Keratinocyte (primary cell): Measurements from ENCODE around the gene ZBTB20. TPM values are rescaled to one million over a fixed set of nuclear protein-coding genes. Genes with fewer than 3 reads are reported as not detected.
A peak's percentile ranks its signal among the peaks of the same experiment; 100 is the strongest.

Experiments used
- DNase-seq: peaks from one replicate; pipeline ENCODE4 v3.0.0-alpha.2; 2011; ENCODE audit warnings: low read depth, missing footprints, low spot score
- FAIRE-seq: peaks from 2 replicates; lab custom pipeline; 2011; peaks lifted over from hg19 to GRCh38; lab: Jason Lieb, UNC
- H2AFZ ChIP-seq: 2 replicates; pipeline ENCODE4 v1.6.0; 2012; ENCODE audit warnings: low read length, control low read depth, inconsistent platforms; ENCODE audit not compliant: control insufficient read depth
- H3K27ac ChIP-seq: 2 replicates; pipeline ENCODE4 v1.5.1; 2011; ENCODE audit warnings: low read length; ENCODE audit not compliant: control insufficient read depth, insufficient read depth
- H3K27me3 ChIP-seq: 3 replicates; pipeline ENCODE4 v1.6.0; 2011; ENCODE audit warnings: low read length; ENCODE audit not compliant: control insufficient read depth, insufficient read depth; ENCODE audit errors: extremely low read depth
- H3K36me3 ChIP-seq, 2 experiments: 2 replicates in 1 of 2; 3 replicates in 1 of 2; pipeline ENCODE4 v1.5.1; 2011; ENCODE audit warnings: low read length in 2 of 2, mild to moderate bottlenecking in 1 of 2; ENCODE audit not compliant: control insufficient read depth in 2 of 2, insufficient read depth in 2 of 2; ENCODE audit errors: extremely low read depth in 1 of 2
- H3K4me1 ChIP-seq: 3 replicates; pipeline ENCODE4 v1.5.1; 2011; ENCODE audit warnings: low read length; ENCODE audit not compliant: control insufficient read depth, insufficient read depth; ENCODE audit errors: extremely low read depth
- H3K4me2 ChIP-seq: 3 replicates; pipeline ENCODE4 v1.6.0; 2011; ENCODE audit warnings: low read depth, low read length; ENCODE audit not compliant: control insufficient read depth, insufficient read depth; ENCODE audit errors: extremely low read depth
- H3K4me3 ChIP-seq, 3 experiments: fragments of 200-600 bp in 1 of 3; sonication (generic) in 1 of 3; 2 replicates in 2 of 3; 3 replicates in 1 of 3; pipeline ENCODE4 v1.5.1; 2011 to 2016; ENCODE audit warnings: low read length in 3 of 3, mild to moderate bottlenecking in 3 of 3, control low read depth in 2 of 3, inconsistent platforms in 1 of 3, low read depth in 1 of 3, mixed read lengths in 1 of 3, mixed run types in 1 of 3, moderate library complexity in 1 of 3; ENCODE audit not compliant: control insufficient read depth in 2 of 3, insufficient read depth in 2 of 3; ENCODE audit errors: extremely low read depth in 1 of 3
- H3K79me2 ChIP-seq: 2 replicates; pipeline ENCODE4 v1.6.0; 2012; ENCODE audit warnings: low read length; ENCODE audit not compliant: control insufficient read depth, insufficient read depth
- H3K9ac ChIP-seq: 3 replicates; pipeline ENCODE4 v1.6.0; 2011; ENCODE audit warnings: low read length; ENCODE audit not compliant: control insufficient read depth, insufficient read depth; ENCODE audit errors: extremely low read depth
- H3K9me1 ChIP-seq: 3 replicates; pipeline ENCODE4 v1.6.0; 2011; ENCODE audit warnings: low read length; ENCODE audit not compliant: control insufficient read depth, insufficient read depth; ENCODE audit errors: extremely low read depth
- H3K9me3 ChIP-seq: 2 replicates; pipeline ENCODE4 v1.5.1; 2012; ENCODE audit warnings: low read depth, low read length; ENCODE audit not compliant: control insufficient read depth
- H4K20me1 ChIP-seq: 3 replicates; pipeline ENCODE4 v1.6.0; 2011; ENCODE audit warnings: low read length; ENCODE audit not compliant: control insufficient read depth, insufficient read depth; ENCODE audit errors: extremely low read depth
- EZH2 ChIP-seq: IDR thresholded peaks from one replicate; pipeline ENCODE4 v1.6.1; 2012; ENCODE audit warnings: inconsistent platforms, mild to moderate bottlenecking, low read length, moderate library complexity
- dilution Hi-C: fragments of 300-500 bp; cut with MboI; formaldehyde crosslinking; loops from one replicate; pipeline ENCODE4 v1.7.0; 2020; ENCODE audit warnings: low sequenced_read_pairs; ENCODE audit not compliant: extremely low pct_ligation_motif_present
- polyA plus RNA-seq, 5 experiments: library from polyadenylated mRNA; depleted of rRNA in 3 of 5; stranded (reverse) in 3 of 5; stranded (forward) in 1 of 5; unstranded in 1 of 5; fragments of >200 nt; gene quantifications; 1 replicate in 1 of 5; 2 replicates in 3 of 5; 3 replicates in 1 of 5; pipeline versions ENCODE4 v1.2.1 to v1.2.3, GENCODE V29; 2011 to 2012; ENCODE audit warnings: missing spikeins in 2 of 5, low read depth in 1 of 5, low replicate concordance in 1 of 5
- TF ChIP-seq, protein P1 (sequence below), 3 experiments: IDR thresholded peaks in 1 of 3; conservative IDR thresholded peaks in 1 of 3; optimal IDR thresholded peaks in 1 of 3; 2 replicates in 2 of 3; 3 replicates in 1 of 3; pipeline versions ENCODE3 to v1.5.1; 2011; ENCODE audit warnings: low read length in 3 of 3, mild to moderate bottlenecking in 3 of 3, moderate library complexity in 2 of 3, control low read depth in 1 of 3, inconsistent platforms in 1 of 3; ENCODE audit not compliant: insufficient read depth in 2 of 3; ENCODE audit errors: extremely low read depth in 1 of 3

The ZBTB20 gene
- polyA plus RNA-seq, 1 donor (not counting 4 experiments of a cell fraction or from before 2014, with no cell fraction given): 0.52 TPM

DNA sequence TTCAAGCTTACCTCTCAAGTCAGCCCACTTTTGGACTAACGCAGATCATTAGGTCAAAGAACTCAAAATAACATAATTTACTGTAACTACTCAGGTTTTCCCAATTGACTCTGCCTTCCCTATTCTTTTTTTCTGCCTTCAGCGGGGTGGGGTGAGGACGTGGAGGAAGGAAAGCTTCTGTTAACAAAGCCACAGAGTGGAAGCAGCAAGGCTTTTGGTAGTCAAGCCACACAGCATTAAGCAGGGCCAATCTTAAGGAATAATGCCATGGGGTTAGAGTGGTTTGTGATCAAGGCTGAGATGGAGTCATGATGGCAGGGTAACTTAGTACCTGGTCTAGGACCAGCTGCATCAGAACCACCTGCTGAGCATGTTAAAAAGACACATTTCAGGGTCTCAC, 575.7 kb downstream of the ZBTB20 start:
- Histone ChIP-seq H3K4me2 (no peak overlapping the region), H3K9me1 (no peaks in the 10 kb centered on the region), H3K36me3 (no peaks in the 10 kb centered on the region), H4K20me1 (no peaks in the 10 kb centered on the region), H2AFZ (no peak overlapping the region), H3K4me3 (no peak overlapping the region), H3K79me2 (no peaks in the 10 kb centered on the region), H3K9ac (no peak overlapping the region), H3K4me1 (no peaks in the 10 kb centered on the region), H3K27ac (no peak overlapping the region), H3K9me3 (no peaks in the 10 kb centered on the region), H3K27me3 (no peaks in the 10 kb centered on the region)
- TF ChIP-seq, protein P1, sequence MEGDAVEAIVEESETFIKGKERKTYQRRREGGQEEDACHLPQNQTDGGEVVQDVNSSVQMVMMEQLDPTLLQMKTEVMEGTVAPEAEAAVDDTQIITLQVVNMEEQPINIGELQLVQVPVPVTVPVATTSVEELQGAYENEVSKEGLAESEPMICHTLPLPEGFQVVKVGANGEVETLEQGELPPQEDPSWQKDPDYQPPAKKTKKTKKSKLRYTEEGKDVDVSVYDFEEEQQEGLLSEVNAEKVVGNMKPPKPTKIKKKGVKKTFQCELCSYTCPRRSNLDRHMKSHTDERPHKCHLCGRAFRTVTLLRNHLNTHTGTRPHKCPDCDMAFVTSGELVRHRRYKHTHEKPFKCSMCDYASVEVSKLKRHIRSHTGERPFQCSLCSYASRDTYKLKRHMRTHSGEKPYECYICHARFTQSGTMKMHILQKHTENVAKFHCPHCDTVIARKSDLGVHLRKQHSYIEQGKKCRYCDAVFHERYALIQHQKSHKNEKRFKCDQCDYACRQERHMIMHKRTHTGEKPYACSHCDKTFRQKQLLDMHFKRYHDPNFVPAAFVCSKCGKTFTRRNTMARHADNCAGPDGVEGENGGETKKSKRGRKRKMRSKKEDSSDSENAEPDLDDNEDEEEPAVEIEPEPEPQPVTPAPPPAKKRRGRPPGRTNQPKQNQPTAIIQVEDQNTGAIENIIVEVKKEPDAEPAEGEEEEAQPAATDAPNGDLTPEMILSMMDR (optimal IDR thresholded peaks at IDR 0.05 in 1 of 3, IDR thresholded peaks at IDR 0.05 in 1 of 3, conservative IDR thresholded peaks at IDR 0.05 in 1 of 3; ENCODE audit: extremely low read depth in 1 of 3, insufficient read depth in 2 of 3, low read length in 3 of 3): no peak
- TF ChIP-seq EZH2: no peak
- no peak for FAIRE-seq
- dilution Hi-C loops: no loop called here
- no peak for DNase-seq

DNA sequence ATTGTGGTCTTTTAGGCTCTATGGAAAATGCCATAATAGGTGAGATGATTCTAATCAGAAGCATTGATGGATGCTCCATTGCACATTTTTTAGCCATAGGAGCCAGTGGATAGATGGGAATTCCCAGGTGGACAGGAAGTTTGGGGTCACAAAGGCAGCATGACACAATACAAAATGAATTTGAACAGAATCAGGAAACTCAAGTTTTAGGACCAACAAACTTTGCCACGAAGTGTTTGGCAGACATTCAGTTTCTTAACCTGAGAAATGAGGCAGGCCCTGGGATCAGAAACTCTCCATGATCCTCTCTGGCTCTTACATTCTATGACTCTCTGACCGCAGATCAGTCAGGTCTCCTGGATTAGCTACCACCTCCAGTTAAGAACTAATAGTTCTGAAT, 577.9 kb downstream of the ZBTB20 start:
- Histone ChIP-seq H2AFZ (no peak overlapping the region), H3K4me2 (no peak overlapping the region), H3K9ac (no peak overlapping the region), H3K4me1 (no peaks in the 10 kb centered on the region), H3K27ac (no peak overlapping the region), H3K9me3 (no peaks in the 10 kb centered on the region), H3K36me3 (no peaks in the 10 kb centered on the region), H3K4me3 (no peak overlapping the region), H3K9me1 (no peaks in the 10 kb centered on the region), H3K27me3 (no peaks in the 10 kb centered on the region), H4K20me1 (no peaks in the 10 kb centered on the region), H3K79me2 (no peaks in the 10 kb centered on the region)
- FAIRE-seq: peak; percentile 29
- DNase-seq: no peak
- dilution Hi-C loops: no loop called here
- TF ChIP-seq, protein P1 (optimal IDR thresholded peaks at IDR 0.05 in 1 of 3, IDR thresholded peaks at IDR 0.05 in 1 of 3, conservative IDR thresholded peaks at IDR 0.05 in 1 of 3; ENCODE audit: extremely low read depth in 1 of 3, insufficient read depth in 2 of 3, low read length in 3 of 3): no peak
- TF ChIP-seq EZH2: no peak
